GM21526 (cell line): ENCODE data around the gene SLC19A3.

ENCODE experiments used
- ATAC-seq: cut with Tn5 transposase; IDR thresholded peaks from one replicate; pipeline ENCODE4 v1.9.1; 2021; ENCODE audit warnings: moderate library complexity; ENCODE audit not compliant: unreplicated experiment, low FRiP score

The SLC19A3 gene

GRCh38 chr2:227642656-227643055 is 75.2 kb downstream of the SLC19A3 start:
- ATAC-seq = no peak

GRCh38 chr2:227634201-227634600 is 83.6 kb downstream of the SLC19A3 start:
- ATAC-seq = no peak
